ENCODE measurements around the gene OLFM1. TPM values are rescaled to one million over a fixed set of nuclear protein-coding genes. Genes with fewer than 3 reads are reported as not detected.

Gene OLFM1
- 0.83 and 1.3 TPM in 2 replicates for total RNA-seq
- long read RNA-seq, partial matches to known transcripts = 1 of 2 reads
- long read RNA-seq, other reads (novel, unspliced or antisense) = 1 of 2 reads

DNA sequence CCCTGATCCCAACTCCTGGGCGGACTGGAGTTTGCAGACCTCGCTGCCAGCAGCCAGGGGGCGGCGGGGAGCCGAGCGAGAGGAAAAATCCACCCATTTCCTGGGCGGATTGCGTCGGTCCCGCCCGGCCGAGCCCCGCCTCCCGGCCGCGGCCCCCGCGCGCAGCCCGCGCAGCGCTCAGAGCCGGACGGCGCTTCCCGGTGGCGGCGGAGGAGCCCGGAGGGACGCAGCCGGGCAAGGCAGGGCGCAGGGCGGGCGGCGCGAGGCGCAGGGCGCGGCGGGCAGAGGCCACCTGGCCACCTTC is at the start of gene OLFM1:
Gene OLFM1 (plus strand): TSS at position 180 of the 304 bp plus-strand sequence. CDS start 322 bp downstream, outside the sequence.
- H3K27ac Mint-ChIP-seq (ENCODE audit: unreplicated experiment) = no peak within 1 kb of the TSS
- peak within 1 kb of the TSS; percentile 26 for H3K4me3 Mint-ChIP-seq (ENCODE audit: unreplicated experiment)
- no peak for DNase-seq (ENCODE audit: extremely low spot score, unreplicated experiment)
- TF ChIP-seq, protein P1, sequence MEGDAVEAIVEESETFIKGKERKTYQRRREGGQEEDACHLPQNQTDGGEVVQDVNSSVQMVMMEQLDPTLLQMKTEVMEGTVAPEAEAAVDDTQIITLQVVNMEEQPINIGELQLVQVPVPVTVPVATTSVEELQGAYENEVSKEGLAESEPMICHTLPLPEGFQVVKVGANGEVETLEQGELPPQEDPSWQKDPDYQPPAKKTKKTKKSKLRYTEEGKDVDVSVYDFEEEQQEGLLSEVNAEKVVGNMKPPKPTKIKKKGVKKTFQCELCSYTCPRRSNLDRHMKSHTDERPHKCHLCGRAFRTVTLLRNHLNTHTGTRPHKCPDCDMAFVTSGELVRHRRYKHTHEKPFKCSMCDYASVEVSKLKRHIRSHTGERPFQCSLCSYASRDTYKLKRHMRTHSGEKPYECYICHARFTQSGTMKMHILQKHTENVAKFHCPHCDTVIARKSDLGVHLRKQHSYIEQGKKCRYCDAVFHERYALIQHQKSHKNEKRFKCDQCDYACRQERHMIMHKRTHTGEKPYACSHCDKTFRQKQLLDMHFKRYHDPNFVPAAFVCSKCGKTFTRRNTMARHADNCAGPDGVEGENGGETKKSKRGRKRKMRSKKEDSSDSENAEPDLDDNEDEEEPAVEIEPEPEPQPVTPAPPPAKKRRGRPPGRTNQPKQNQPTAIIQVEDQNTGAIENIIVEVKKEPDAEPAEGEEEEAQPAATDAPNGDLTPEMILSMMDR (IDR thresholded peaks at IDR 0.05) = peak; percentile 65
- H3K4me1 Mint-ChIP-seq (ENCODE audit: unreplicated experiment) = peaks cover 5% of the 10 kb centered on the region
- no peaks in the 10 kb centered on the region for H3K9me3 Mint-ChIP-seq (ENCODE audit: unreplicated experiment)
- H3K27me3 Mint-ChIP-seq (ENCODE audit: unreplicated experiment) = peaks cover 36% of the 10 kb centered on the region
- no peaks in the 10 kb centered on the region for H3K36me3 Mint-ChIP-seq (ENCODE audit: unreplicated experiment)

DNA sequence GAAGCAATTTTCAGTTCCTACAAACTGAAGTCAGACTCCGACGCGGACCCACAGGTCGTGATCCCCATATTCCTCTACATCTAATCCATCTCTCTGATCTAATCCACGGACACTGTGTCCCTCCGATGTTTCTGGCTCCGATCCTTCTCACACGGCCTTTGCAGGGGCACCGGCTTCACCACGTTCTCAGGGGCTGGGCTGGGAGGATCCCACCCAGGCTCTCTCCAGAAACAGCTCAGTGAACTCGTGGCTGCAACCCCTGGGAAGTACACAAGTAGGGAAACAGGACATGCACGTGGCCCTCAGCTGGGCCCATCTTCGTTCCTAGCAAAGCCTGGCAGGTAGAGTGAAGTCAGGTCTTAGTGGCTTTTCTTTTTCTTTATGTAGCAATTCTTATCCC is 49.1 kb upstream of the OLFM1 start:
- Mint-ChIP-seq H3K36me3 (ENCODE audit: unreplicated experiment) (no peaks in the 10 kb centered on the region), H3K9me3 (ENCODE audit: unreplicated experiment) (no peaks in the 10 kb centered on the region), H3K27me3 (ENCODE audit: unreplicated experiment) (peaks cover 8% of the 10 kb centered on the region), H3K4me1 (ENCODE audit: unreplicated experiment) (no peaks in the 10 kb centered on the region), H3K27ac (ENCODE audit: unreplicated experiment) (no peak overlapping the region), H3K4me3 (ENCODE audit: unreplicated experiment) (no peak overlapping the region)
- TF ChIP-seq, protein P1 (IDR thresholded peaks at IDR 0.05) = no peak
- peak; percentile 49 for DNase-seq (ENCODE audit: extremely low spot score, unreplicated experiment)

DNA sequence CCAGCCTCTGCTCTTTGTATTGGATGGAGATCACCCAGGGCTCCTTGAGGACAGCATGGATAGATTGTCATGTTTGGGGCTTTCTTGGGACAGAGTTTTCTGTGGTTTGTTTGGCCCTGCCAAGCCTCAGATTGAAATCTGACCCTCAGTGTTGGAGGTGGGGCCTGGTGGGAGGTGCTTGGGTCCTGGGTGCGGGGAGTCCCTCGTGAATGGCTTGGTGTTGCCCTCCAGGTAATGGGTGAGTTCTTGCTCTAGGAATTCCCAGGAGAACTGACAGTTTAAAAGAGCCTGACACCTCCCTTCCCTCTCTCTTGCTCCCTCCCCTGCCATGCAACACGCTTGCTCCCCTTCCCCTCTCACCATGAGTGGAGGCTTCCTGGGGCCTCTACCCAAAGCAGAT is 48.6 kb upstream of the OLFM1 start:
- Mint-ChIP-seq H3K27me3 (ENCODE audit: unreplicated experiment) (peaks cover 8% of the 10 kb centered on the region), H3K36me3 (ENCODE audit: unreplicated experiment) (no peaks in the 10 kb centered on the region), H3K27ac (ENCODE audit: unreplicated experiment) (no peak overlapping the region), H3K4me1 (ENCODE audit: unreplicated experiment) (no peaks in the 10 kb centered on the region), H3K4me3 (ENCODE audit: unreplicated experiment) (no peak overlapping the region), H3K9me3 (ENCODE audit: unreplicated experiment) (no peaks in the 10 kb centered on the region)
- DNase-seq (ENCODE audit: extremely low spot score, unreplicated experiment) = peak; percentile 57
- TF ChIP-seq, protein P1 (IDR thresholded peaks at IDR 0.05) = no peak

DNA sequence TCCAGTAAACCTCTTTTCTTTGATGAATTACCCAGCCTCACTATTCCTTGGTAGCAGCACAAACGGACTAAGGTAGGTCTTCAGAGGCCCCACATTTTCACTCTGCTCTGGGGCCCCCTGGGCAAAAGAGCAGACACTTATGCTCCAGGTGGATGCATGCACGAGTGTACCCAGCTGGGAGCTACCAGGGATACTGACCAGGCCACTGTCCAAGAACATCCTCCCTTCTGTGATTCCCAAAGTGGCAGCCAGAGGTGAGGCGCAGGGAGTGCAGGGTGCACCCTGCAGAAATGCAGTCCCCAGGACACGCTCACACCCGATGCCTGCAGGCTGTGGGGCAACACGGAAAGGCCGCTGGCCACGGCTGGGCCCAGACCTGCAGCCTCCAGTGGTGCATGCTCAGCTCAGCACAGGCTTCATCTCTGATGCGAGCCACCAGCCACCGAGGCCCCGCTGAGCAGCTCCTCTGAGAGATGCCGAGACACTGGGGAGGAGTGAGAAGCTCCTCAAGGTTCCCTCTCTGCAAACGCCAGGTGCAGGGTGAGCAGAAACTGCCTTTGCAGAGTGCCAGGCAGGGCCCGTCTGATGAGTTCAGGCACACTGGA is 48.1 kb upstream of the OLFM1 start:
- Mint-ChIP-seq H3K27me3 (ENCODE audit: unreplicated experiment) (peaks cover 8% of the 10 kb centered on the region), H3K4me3 (ENCODE audit: unreplicated experiment) (no peak overlapping the region), H3K9me3 (ENCODE audit: unreplicated experiment) (no peaks in the 10 kb centered on the region), H3K4me1 (ENCODE audit: unreplicated experiment) (no peaks in the 10 kb centered on the region), H3K27ac (ENCODE audit: unreplicated experiment) (no peak overlapping the region), H3K36me3 (ENCODE audit: unreplicated experiment) (no peaks in the 10 kb centered on the region)
- TF ChIP-seq, protein P1 (IDR thresholded peaks at IDR 0.05) = no peak
- DNase-seq (ENCODE audit: extremely low spot score, unreplicated experiment) = peak; percentile 83

DNA sequence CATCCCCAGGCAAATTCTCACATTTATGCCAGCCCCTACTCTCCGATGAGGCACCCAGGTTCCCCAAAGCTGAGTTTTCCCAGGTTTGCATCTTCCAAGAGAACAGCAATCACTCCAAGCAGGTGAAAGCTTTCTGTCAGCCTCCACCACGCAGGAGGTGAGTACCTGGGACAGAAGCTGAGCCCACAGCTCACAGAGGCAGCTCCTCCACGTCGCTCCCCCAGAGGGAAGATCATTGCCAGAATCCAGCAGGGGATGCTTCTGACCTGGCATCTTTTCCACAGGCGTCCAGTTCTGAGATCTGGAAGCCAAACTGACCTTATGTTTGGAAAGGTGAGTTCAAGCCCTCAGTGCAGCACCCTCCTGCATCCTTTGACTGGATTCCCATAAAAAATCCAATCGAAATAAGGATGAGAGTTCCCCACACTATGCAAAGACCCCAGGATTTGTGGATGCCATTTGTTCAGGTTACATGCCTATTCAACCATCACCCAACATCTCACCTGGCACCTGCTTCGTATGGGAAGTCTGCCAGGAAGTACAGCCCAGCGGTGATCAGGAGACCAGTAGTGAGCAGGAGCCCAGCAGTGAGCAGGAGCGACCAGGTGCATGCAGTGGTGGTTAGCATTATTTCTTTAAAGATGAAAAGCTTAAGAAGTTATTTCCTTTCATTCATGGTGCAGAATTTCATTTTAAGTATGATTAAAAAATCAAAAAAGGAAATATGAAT is 47.4 kb upstream of the OLFM1 start:
- Mint-ChIP-seq H3K27me3 (ENCODE audit: unreplicated experiment) (peaks cover 9% of the 10 kb centered on the region), H3K36me3 (ENCODE audit: unreplicated experiment) (no peaks in the 10 kb centered on the region), H3K4me1 (ENCODE audit: unreplicated experiment) (no peaks in the 10 kb centered on the region), H3K9me3 (ENCODE audit: unreplicated experiment) (no peaks in the 10 kb centered on the region), H3K27ac (ENCODE audit: unreplicated experiment) (no peak overlapping the region), H3K4me3 (ENCODE audit: unreplicated experiment) (no peak overlapping the region)
- peak; percentile 59 for DNase-seq (ENCODE audit: extremely low spot score, unreplicated experiment)
- TF ChIP-seq, protein P1 (IDR thresholded peaks at IDR 0.05) = no peak
